ENCODE data around the gene NRXN2. TPM values are rescaled to one million over a fixed set of nuclear protein-coding genes. Genes with fewer than 3 reads are reported as not detected.

NRXN2 gene
- total RNA-seq (under 1 TPM; 0.55 to 0.75 TPM), polyA plus RNA-seq (not detected)

DNA sequence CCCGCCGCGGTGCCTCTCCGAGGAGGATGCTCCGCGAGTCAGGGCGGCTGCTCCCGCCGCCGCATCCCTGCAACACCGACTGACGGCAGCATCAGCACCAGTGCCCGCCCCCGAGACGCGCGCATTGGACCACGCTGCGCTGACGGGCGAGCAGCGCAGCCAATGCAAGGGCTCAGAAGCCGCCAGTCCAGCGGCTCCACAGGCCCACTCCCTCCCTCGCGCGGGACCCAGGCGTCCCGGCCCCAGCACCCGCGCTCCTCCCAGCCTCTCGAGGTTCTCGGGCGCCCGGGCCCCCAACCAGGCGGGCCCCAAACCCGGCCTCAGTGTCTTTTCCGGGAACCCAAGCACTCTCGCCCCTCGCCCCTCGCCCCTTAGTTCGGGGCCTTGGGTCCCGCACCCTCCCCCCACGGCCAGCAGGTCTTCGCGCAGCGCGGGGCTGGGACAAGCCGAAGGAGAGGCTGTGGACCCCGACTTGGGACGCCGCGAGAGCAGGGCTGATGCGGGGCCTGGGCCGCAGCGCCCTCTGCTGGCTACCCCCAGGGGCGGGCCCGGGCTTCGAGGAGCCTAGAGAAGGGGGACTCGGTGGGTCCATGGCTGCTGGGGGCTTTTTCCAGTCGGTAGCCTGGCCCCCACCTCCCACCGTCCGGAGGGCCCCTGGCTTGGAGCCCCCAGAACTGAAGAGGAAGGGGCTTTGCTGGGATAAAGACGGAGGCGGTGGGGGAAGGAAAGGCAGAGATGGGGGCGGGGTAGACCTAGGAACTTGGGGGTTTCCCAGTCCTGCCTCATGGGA lies at the start of gene NRXN2:
NRXN2 (minus strand) TSS at position 81 of the 790 bp plus-strand sequence. CDS start 9,498 bp downstream, outside the sequence.
- peak within 1 kb of the TSS in 6 of 8 donors; percentile 42 to 90 (median 65) for H3K27ac Mint-ChIP-seq
- no peaks in the 10 kb centered on the region for H3K9me3 ChIP-seq (ENCODE audit: low read length)

DNA sequence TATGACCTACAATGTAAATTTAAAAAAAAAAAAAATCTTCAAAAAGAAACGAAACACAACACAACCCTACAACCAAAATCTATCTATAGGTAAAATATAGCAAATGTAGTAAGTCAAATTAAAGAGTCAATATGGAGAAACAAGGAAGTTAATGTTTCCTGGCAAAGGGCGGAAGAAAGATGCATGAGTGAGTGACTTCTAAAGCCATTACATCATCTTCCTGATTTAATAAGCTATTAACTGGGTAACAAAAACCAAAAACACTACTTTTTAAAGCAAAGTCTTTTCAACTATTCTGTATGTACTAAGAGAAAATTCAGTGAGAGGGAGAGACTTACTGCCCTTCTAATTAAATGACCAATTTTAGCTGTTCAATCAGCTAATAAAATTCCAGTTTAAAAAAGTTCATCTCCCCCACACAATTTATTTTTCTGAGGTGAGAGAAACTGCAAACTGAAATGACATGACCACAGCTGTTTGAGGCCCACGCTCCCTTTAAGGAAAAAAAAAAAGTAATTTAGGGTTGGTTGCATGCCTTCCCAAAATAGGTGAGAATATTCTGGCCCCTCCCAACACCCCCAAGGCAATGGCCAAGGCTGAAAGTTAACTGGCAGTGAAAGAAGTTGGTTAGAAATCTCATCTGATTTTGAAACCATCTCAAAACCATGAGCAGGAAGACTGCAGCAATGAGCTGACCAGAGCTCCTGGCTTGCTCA lies 49.5 kb upstream of the NRXN2 start:
- Mint-ChIP-seq H3K36me3 (peaks cover 47 to 98% (median 64%) of the 10 kb centered on the region in 3 donors), H3K4me1 (peaks cover 85 to 97% (median 93%) of the 10 kb centered on the region in 3 donors), H3K9me3 (no peaks in the 10 kb centered on the region), H3K27ac (peak overlapping the region; percentile 19 to 95 (median 49)), H3K4me3 (peak overlapping the region; percentile 0 to 75 (median 36)), H3K27me3 (peaks cover 0 to 4% of the 10 kb centered on the region in 2 donors)
- H3K36me3 ChIP-seq (ENCODE audit: insufficient read depth, low read length): peaks cover 94% of the 10 kb centered on the region
- no peak overlapping the region for H3K4me3 ChIP-seq (ENCODE audit: low read length)
- no peak for DNase-seq
- ChIA-PET CTCF (interaction anchor here (1.1 to 26.7 kb wide), 3 partner anchors 10 to 25 kb away, joined by 3 to 441 read pairs (median 5); partner anchors contain the start of gene RASGRP2), POLR2A (interaction anchor here (0.7 to 15.8 kb wide), 6 partner anchors 9 to 132 kb away, joined by 3 to 220 read pairs (median 5); partner anchors contain the start of gene RASGRP2)
- H3K27ac ChIP-seq (ENCODE audit: low read depth, low read length): no peak overlapping the region
- peaks cover 99% of the 10 kb centered on the region for H3K4me1 ChIP-seq (ENCODE audit: insufficient read depth, low read length)
- H3K27me3 ChIP-seq (ENCODE audit: insufficient read depth, low read length, poor library complexity, severe bottlenecking): no peaks in the 10 kb centered on the region
- H3K9me3 ChIP-seq (ENCODE audit: low read length): no peaks in the 10 kb centered on the region

More for the DNA sequence above, at the start of gene NRXN2:
- DNase-seq: peak; percentile 78 to 87 (median 82)
- H3K27ac ChIP-seq (ENCODE audit: low read depth, low read length): peak within 1 kb of the TSS; percentile 43
- H3K4me1 Mint-ChIP-seq: peaks cover 8 to 20% (median 16%) of the 10 kb centered on the region in 3 donors
- POLR2A ChIA-PET: interaction anchor here (0.6 to 1.4 kb wide), 2 partner anchors 35 to 886 kb away, joined by 5 to 6 read pairs; no protein-coding TSS in a partner anchor
- peaks cover 13 to 37% of the 10 kb centered on the region in 2 donors for H3K27me3 Mint-ChIP-seq
- H3K9me3 Mint-ChIP-seq: no peaks in the 10 kb centered on the region
- CTCF ChIA-PET: interaction anchor here (1.0 to 1.4 kb wide), 2 partner anchors 21 to 35 kb away, joined by 3 read pairs; no protein-coding TSS in a partner anchor
- peak within 1 kb of the TSS; percentile 68 to 85 (median 74) for H3K4me3 Mint-ChIP-seq
- H3K4me1 ChIP-seq (ENCODE audit: insufficient read depth, low read length): peaks cover 6% of the 10 kb centered on the region
- no peaks in the 10 kb centered on the region for H3K36me3 ChIP-seq (ENCODE audit: insufficient read depth, low read length)
- H3K4me3 ChIP-seq (ENCODE audit: low read length): peak within 1 kb of the TSS; percentile 67
- peaks cover 0 to 19% (median 6%) of the 10 kb centered on the region in 3 donors for H3K36me3 Mint-ChIP-seq
- peaks cover 6% of the 10 kb centered on the region for H3K27me3 ChIP-seq (ENCODE audit: insufficient read depth, low read length, poor library complexity, severe bottlenecking)

DNA sequence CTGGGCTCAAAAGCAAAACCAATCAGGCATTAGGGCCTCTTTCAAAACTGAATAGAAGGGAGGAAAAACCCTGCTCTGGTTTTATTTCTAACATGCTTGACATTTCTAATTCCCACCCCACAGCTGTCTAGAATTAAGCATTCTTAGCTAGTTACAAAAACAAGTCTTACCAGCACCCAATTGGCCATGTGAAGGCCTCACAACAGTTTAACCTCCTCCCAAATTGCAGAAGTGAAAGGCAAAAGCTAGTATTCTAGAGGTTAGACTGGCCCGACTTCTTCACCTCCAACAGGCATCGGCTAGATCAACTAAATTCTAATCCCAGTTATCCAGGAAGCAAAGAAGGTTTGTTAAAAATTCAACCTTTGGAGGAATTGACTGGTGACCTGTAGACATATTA lies 48.9 kb upstream of the NRXN2 start:
- DNase-seq: no peak
- Histone ChIP-seq H3K36me3 (ENCODE audit: insufficient read depth, low read length) (peaks cover 98% of the 10 kb centered on the region), H3K9me3 (ENCODE audit: low read length) (no peaks in the 10 kb centered on the region), H3K27ac (ENCODE audit: low read depth, low read length) (no peak overlapping the region), H3K4me1 (ENCODE audit: insufficient read depth, low read length) (peaks cover 99% of the 10 kb centered on the region), H3K27me3 (ENCODE audit: insufficient read depth, low read length, poor library complexity, severe bottlenecking) (no peaks in the 10 kb centered on the region), H3K4me3 (ENCODE audit: low read length) (no peak overlapping the region)
- H3K27ac Mint-ChIP-seq: peak overlapping the region in 6 of 8 donors; percentile 23 to 95 (median 46)
- peaks cover 85 to 97% (median 93%) of the 10 kb centered on the region in 3 donors for H3K4me1 Mint-ChIP-seq
- peaks cover 0 to 3% of the 10 kb centered on the region in 2 donors for H3K27me3 Mint-ChIP-seq
- H3K36me3 Mint-ChIP-seq: peaks cover 44 to 98% (median 63%) of the 10 kb centered on the region in 3 donors
- POLR2A ChIA-PET: interaction anchor here (1.0 to 15.8 kb wide), 4 partner anchors 8 to 83 kb away, joined by 3 to 220 read pairs (median 6); partner anchors contain the start of gene RASGRP2
- H3K9me3 Mint-ChIP-seq: no peaks in the 10 kb centered on the region
- peak overlapping the region in 3 of 7 donors; percentile 34 to 75 (median 42) for H3K4me3 Mint-ChIP-seq
- CTCF ChIA-PET: interaction anchor here (1.1 to 26.7 kb wide), 5 partner anchors 9 to 39 kb away, joined by 3 to 441 read pairs (median 5); partner anchors contain the start of genes MEN1 and RASGRP2

DNA sequence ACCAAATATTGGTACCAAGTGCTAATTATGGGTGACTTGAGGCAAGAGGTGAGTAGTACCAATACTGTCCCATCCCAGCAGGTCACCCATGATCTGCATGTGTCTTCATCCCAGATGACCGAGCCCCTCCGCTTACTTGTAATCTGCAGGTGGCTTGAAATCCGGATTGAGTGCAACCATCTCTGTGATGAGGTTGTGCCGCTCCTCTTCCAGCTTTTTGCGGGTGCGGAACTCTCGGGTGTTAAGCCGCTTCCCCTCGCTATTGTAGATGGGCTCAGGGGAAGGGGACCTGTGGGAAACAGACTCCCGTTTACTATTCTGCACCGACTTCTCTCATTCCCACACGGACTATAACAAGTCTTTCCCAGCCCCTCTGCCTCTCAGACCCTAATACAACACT lies 47.1 kb upstream of the NRXN2 start:
- peaks cover 87% of the 10 kb centered on the region for H3K36me3 ChIP-seq (ENCODE audit: insufficient read depth, low read length)
- no peaks in the 10 kb centered on the region for H3K9me3 ChIP-seq (ENCODE audit: low read length)
- CTCF ChIA-PET: interaction anchor here (1.5 to 26.7 kb wide), 2 partner anchors 9 to 23 kb away, joined by 5 to 441 read pairs; partner anchors contain the start of gene RASGRP2
- peak in 1 of 5 donors; percentile 30 for DNase-seq
- H3K4me1 ChIP-seq (ENCODE audit: insufficient read depth, low read length): peaks cover 91% of the 10 kb centered on the region
- H3K27ac ChIP-seq (ENCODE audit: low read depth, low read length): no peak overlapping the region
- H3K4me1 Mint-ChIP-seq: peaks cover 79 to 94% (median 89%) of the 10 kb centered on the region in 3 donors
- POLR2A ChIA-PET: interaction anchor here (1.1 to 15.8 kb wide), 3 partner anchors 8 to 32 kb away, joined by 3 to 220 read pairs (median 37); partner anchors contain the start of genes RASGRP2 and SF1
- H3K36me3 Mint-ChIP-seq: peaks cover 32 to 93% (median 51%) of the 10 kb centered on the region in 3 donors
- H3K27me3 Mint-ChIP-seq: peaks cover 0 to 3% of the 10 kb centered on the region in 2 donors
- H3K4me3 Mint-ChIP-seq: peak overlapping the region in 2 of 7 donors; percentile 17 to 27
- H3K4me3 ChIP-seq (ENCODE audit: low read length): no peak overlapping the region
- peak overlapping the region in 4 of 8 donors; percentile 14 to 95 (median 71) for H3K27ac Mint-ChIP-seq
- H3K9me3 Mint-ChIP-seq: no peaks in the 10 kb centered on the region
- no peaks in the 10 kb centered on the region for H3K27me3 ChIP-seq (ENCODE audit: insufficient read depth, low read length, poor library complexity, severe bottlenecking)

DNA sequence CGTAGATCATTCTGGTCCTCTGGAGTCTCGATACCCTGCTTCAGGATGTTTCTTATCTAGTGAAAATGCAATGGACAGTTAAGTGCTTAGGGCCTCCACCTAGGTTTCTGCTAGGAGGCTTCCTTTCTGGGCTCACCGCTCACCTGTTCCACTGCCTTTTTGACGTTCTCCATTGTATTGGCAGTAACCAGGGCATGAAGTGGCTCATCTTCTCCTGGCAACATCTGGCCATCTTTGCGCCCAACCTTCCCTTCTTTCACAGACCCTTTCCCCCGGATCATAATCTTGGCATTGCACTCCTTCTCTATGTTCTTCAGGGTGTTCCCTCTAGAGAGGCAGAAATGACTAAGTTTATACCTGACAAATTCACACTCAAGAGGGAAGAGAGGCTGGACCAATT lies 46.3 kb upstream of the NRXN2 start:
- H3K4me1 Mint-ChIP-seq: peaks cover 79 to 94% (median 89%) of the 10 kb centered on the region in 3 donors
- H3K27ac Mint-ChIP-seq: peak overlapping the region in 7 of 8 donors; percentile 12 to 95 (median 75)
- no peaks in the 10 kb centered on the region for H3K27me3 ChIP-seq (ENCODE audit: insufficient read depth, low read length, poor library complexity, severe bottlenecking)
- H3K9me3 Mint-ChIP-seq: no peaks in the 10 kb centered on the region
- POLR2A ChIA-PET: interaction anchor here (0.6 to 15.8 kb wide), 3 partner anchors 8 to 38 kb away, joined by 5 to 220 read pairs (median 37); partner anchors contain the start of genes RASGRP2 and SF1
- DNase-seq: peak in 1 of 5 donors; percentile 31
- peaks cover 88% of the 10 kb centered on the region for H3K36me3 ChIP-seq (ENCODE audit: insufficient read depth, low read length)
- peaks cover 91% of the 10 kb centered on the region for H3K4me1 ChIP-seq (ENCODE audit: insufficient read depth, low read length)
- CTCF ChIA-PET: interaction anchor here (0.7 to 26.7 kb wide), 2 partner anchors 22 to 81 kb away, joined by 3 to 441 read pairs; partner anchors contain the start of gene RASGRP2
- H3K36me3 Mint-ChIP-seq: peaks cover 37 to 93% (median 56%) of the 10 kb centered on the region in 3 donors
- H3K27ac ChIP-seq (ENCODE audit: low read depth, low read length): no peak overlapping the region
- H3K27me3 Mint-ChIP-seq: peaks cover 0 to 6% of the 10 kb centered on the region in 2 donors
- H3K4me3 Mint-ChIP-seq: peak overlapping the region in 1 of 7 donors; percentile 52
- no peak overlapping the region for H3K4me3 ChIP-seq (ENCODE audit: low read length)
- H3K9me3 ChIP-seq (ENCODE audit: low read length): no peaks in the 10 kb centered on the region

DNA sequence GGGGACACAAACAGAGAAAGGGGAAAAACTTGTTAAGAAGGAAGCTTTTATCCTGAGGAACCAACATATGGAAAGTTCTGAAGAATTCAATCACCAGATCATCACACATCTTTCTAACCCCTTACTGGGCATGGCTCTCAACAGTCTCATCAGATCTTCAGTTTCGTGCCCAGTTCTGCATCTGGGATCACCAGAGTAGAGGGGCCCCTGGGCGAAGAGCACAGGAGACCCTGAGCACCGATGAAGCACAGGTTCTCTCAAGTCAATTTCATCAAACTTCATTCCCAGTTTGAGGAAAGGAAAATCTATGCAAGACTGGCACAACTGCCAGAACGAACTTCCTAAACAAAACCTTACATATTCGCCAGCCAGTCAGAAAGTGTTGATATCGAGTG lies 45.3 kb upstream of the NRXN2 start:
- peaks cover 32 to 92% (median 51%) of the 10 kb centered on the region in 3 donors for H3K36me3 Mint-ChIP-seq

More for the DNA sequence above, 45.3 kb upstream of the NRXN2 start:
- Histone ChIP-seq H3K4me3 (ENCODE audit: low read length) (no peak overlapping the region), H3K27me3 (ENCODE audit: insufficient read depth, low read length, poor library complexity, severe bottlenecking) (no peaks in the 10 kb centered on the region), H3K4me1 (ENCODE audit: insufficient read depth, low read length) (peaks cover 91% of the 10 kb centered on the region), H3K36me3 (ENCODE audit: insufficient read depth, low read length) (peaks cover 78% of the 10 kb centered on the region), H3K27ac (ENCODE audit: low read depth, low read length) (no peak overlapping the region), H3K9me3 (ENCODE audit: low read length) (no peaks in the 10 kb centered on the region)
- DNase-seq: no peak
- CTCF ChIA-PET: interaction anchor here (0.7 to 26.7 kb wide), 9 partner anchors 8 to 96 kb away, joined by 3 to 441 read pairs (median 4); partner anchors contain the start of genes MAP4K2, RASGRP2 and SF1
- Mint-ChIP-seq H3K27me3 (peaks cover 0 to 6% of the 10 kb centered on the region in 2 donors), H3K27ac (peak overlapping the region; percentile 24 to 95 (median 84)), H3K9me3 (no peaks in the 10 kb centered on the region), H3K4me3 (peak overlapping the region in 4 of 7 donors; percentile 10 to 77 (median 42)), H3K4me1 (peaks cover 80 to 94% (median 89%) of the 10 kb centered on the region in 3 donors)
- POLR2A ChIA-PET: interaction anchor here (3.4 to 15.8 kb wide), 2 partner anchors 9 to 24 kb away, joined by 37 to 220 read pairs; partner anchors contain the start of genes RASGRP2 and SF1
